Erythroblast (primary cell): Measurements from ENCODE around the gene PLS1.
"Not testable (repeated sequence)": the region's sequence is repeated elsewhere in the genome, so short reads cannot be mapped to it uniquely, and the experiment has no call there.

ENCODE experiments used
- DNase-seq, 2 experiments: peaks; one replicate each; lab custom pipeline; 2025; lab: John Stamatoyannopoulos, UW
- GATA1 ChIP-seq: IDR thresholded peaks from 2 replicates; pipeline ENCODE4 v1.6.1; 2011; ENCODE audit warnings: low read depth, mild to moderate bottlenecking, control low read depth, low read length, moderate library complexity
- POLR2A ChIP-seq: IDR thresholded peaks from 2 replicates; pipeline ENCODE4 v1.6.1; 2011; ENCODE audit warnings: mild to moderate bottlenecking, low read length

PLS1 gene

GRCh38 chr3:142595951-142596725, at the start of gene PLS1:
PLS1 (plus strand) TSS chr3:142596393; CDS start chr3:142664238, 67,845 bp downstream.
- TF ChIP-seq POLR2A (peak; percentile 66), GATA1 (no peak)
- DNase-seq, result peak; percentile 92 to 95

- TF ChIP-seq POLR2A (no peak), GATA1 (no peak)
- no peak for DNase-seq
Measured at GRCh38 chr3:142549986-142550385, 46.2 kb upstream of the PLS1 start.

DNA sequence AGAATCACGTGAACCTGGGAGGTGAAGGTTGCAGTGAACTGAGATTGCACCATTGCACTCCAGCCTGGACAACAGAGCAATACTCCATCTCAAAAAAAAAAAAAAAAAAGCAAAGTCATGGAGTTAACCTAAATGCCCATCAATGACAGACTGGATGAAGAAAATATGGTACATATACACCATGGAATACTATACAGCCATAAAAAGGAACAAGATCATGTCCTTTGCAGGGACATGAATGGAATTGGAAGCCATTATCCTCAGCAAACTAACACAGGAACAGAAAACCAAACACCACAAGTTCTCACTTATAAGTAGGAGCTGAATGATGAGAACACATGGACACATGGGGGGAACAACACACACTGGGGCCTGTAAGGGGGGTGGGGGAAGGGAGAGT, 43.6 kb upstream of the PLS1 start:
- not testable (repeated sequence) for DNase-seq

DNA sequence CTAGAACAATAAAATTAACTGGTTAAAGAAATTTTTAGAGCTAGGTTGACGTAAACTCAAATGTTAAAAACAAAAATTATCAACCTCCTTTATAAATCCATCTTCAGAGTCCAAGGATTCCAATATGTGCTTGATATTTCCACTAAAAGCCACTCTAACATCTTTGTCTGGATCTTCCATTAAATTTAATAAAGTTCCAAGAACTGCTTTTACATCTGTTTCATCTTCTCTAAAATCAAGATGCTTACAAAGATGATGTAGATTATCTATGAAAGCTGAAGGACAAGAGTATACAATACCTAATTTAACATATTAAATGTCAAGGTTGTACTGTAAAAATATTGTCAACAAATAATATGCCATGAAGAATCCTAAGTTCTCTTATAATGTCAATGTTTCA, 42.5 kb upstream of the PLS1 start:
- TF ChIP-seq POLR2A (no peak), GATA1 (no peak)
- no peak for DNase-seq

DNA sequence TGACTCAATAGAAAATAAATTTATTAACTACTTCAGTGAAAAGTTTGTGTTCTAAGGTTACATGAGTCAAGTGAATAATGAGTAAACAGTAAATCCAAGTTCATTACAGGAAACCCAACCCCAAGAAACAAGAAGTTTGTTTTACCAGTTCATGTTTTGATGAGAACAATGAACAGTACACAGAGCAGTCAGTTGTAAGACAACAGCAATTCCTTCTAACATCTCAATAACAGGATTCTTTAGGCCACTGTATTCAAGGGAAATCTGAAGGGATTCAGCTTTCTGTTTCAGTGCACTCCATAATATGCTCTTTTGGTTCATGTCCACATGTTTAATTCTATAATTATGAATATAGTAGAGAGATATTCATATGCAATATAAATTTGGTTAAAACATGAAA, 36.1 kb upstream of the PLS1 start:
- no peak for DNase-seq
- TF ChIP-seq GATA1 (no peak), POLR2A (no peak)

DNA sequence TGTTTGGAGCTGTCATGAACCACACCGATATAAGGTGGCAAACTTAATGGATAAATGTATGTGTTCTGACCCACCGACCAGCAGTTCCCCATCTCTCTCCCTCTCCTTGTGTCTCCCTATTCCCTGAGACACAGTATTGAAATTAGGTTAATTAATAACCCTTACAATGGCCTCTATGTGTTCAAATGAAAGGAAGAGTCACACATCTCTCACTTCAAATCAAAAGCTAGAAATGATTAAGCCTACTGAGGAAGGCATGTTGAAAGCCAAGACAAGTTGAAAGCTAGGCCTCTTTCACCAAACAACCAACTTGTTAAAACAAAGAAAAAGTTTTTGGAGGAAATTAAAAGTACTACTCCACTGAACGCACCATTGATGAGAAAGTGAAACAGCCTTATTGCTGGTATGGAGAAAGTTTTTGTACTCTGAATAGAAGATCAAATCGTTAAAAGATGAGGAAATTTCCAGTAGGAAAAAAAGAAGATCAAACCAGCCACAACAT, 32.6 kb upstream of the PLS1 start:
- no peak for DNase-seq
- no peak for TF ChIP-seq GATA1
- no peak for TF ChIP-seq POLR2A

GRCh38 chr3:142566096-142566495, 30.1 kb upstream of the PLS1 start:
- TF ChIP-seq POLR2A, result no peak
- DNase-seq, result no peak

DNA sequence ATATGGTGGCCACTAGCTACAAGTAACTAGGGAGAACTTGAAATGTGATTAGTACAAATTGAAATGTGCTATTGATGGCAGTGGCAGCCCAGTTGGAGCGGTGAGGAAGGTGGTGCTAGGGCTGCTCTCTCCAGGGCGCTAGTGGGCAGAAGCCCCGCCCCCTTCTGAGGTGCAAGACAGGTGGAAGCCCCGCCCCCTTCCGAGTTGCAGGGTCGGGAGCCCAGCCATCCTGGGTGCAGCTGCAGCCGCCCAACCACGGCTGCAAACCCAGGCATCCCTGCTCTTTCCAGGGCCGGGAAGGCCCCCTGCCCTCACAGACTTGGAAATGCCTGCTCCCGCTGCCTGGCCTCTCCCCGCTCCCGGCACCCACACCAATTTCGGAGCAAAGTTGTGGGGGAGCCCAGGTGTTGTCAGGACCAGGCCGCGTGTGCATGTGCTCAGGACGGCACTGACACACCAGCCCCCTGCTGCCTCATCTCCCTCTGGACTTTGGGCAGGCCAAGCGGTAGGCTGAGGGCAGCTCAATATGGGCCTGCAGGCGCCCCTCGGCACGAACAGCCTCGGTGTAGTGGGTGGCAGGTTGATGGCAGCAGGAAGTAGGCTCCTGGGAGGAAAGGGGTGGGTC, 27.7 kb upstream of the PLS1 start:
- DNase-seq, result no peak
- TF ChIP-seq GATA1 (no peak), POLR2A (no peak)

DNA sequence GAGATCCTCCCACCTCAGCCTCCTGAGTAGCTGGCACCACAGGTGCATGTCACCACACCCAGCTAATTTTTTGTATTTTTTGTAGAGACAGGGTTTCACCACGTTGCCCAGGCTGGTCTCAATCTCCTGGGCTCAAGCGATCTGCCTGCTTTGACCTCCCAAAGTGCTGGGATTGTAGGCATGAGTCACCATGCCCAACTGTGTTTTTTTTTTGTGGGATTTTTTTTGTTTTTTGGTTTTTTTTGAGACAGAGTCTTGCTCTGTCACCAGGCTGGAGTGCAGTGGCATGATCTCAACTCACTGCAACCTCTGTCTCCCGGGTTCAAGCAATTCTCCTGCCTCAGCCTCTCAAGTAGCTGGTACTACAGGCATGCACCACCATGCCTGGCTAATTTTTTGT, 26.8 kb upstream of the PLS1 start:
- DNase-seq, result not testable (repeated sequence)

- not testable (repeated sequence) for DNase-seq
Measured at GRCh38 chr3:142574223-142574622, 22.0 kb upstream of the PLS1 start.

- DNase-seq, result no peak
- no peak for TF ChIP-seq GATA1
- no peak for TF ChIP-seq POLR2A
Measured at GRCh38 chr3:142574665-142575064, 21.5 kb upstream of the PLS1 start.

DNA sequence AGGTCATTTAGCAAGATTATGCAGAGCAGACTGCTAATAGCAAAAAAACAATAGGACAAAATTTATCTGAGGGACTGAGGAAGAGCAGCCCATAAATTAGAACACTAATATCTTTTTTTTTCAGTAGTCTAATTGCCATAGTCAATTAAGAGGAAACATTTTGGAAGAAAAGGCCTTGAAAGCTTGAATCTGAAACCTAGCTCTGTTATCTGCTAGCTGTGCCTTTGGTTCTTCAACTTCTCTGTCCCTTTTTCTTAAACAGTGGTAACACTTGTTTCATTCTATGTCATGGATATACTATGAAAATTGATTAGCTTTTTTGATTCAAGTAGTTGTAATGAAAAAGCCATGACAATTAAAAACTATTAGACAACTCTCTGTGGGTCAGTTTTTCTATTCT, 19.4 kb upstream of the PLS1 start:
- no peak for TF ChIP-seq POLR2A
- TF ChIP-seq GATA1, result no peak

DNA sequence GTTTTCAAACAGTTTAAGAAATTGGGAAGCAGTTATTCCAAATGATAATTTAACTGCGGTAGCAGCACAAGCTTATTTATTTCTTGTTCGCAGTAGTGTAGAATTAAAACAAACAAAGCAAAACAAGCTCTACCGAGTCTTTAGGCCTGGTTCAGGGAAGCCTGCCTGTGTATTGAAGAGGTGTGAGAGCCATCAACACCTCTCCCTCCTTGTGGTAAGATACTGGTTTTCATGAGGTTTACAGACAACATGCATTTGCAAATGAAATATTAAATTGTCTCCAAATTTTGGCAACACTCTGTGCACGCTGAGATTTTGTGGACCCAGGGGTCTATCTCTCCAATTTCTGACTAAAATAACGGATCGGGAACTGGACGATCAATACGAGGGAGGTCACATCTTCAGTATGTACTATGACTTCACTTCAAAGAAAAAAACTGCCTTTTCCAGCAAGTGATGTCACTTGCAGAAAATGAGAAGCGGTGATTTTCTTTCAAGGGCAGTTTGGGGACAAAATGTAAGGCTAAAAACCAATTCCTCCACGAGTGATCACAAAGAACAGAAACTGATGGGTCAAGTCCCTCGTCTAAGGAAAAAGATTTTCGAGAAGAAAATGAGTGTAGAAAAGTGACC, 18.4 kb upstream of the PLS1 start:
- TF ChIP-seq GATA1 (no peak), POLR2A (no peak)
- DNase-seq, result peak in 1 of 2 experiments; percentile 27

More for the DNA sequence above, 19.4 kb upstream of the PLS1 start:
- no peak for DNase-seq

- peak; percentile 95 to 97 for DNase-seq
- no peak for TF ChIP-seq GATA1
- TF ChIP-seq POLR2A, result peak; percentile 85
Measured at GRCh38 chr3:142578329-142579223, 17.6 kb upstream of the PLS1 start, which contains the start of gene ATR. ATR (minus strand) TSS chr3:142578733; CDS start chr3:142578704, 29 bp downstream.
